ENCODE results near the gene SCNN1G. TPM values are rescaled to one million over a fixed set of nuclear protein-coding genes. Genes with fewer than 3 reads are reported as not detected.
"Not testable (repeated sequence)": the region's sequence is repeated elsewhere in the genome, so short reads cannot be mapped to it uniquely, and the experiment has no call there.

Gene SCNN1G
- total RNA-seq, 1 donor from 2014 or later: not detected

GRCh38 chr16:23140107-23140506 lies 42.4 kb upstream of the SCNN1G start:
- Histone ChIP-seq H3K4me3 (ENCODE audit: low read depth, low read length) (no peak overlapping the region), H3K36me3 (ENCODE audit: control insufficient read depth, insufficient read depth, low read length) (no peaks in the 10 kb centered on the region), H3K27me3 (ENCODE audit: control insufficient read depth, insufficient read depth, low read length) (no peaks in the 10 kb centered on the region)
- TF ChIP-seq CTCF (IDR thresholded peaks at IDR 0.05; ENCODE audit: insufficient read depth, low read length, severe bottlenecking): no peak
- DNase-seq (ENCODE audit: low read depth) (no peak), FAIRE-seq (no peak)

GRCh38 chr16:23141033-23141432 lies 41.5 kb upstream of the SCNN1G start:
- H3K4me3 ChIP-seq (ENCODE audit: low read depth, low read length): no peak overlapping the region
- no peak for FAIRE-seq
- TF ChIP-seq CTCF (IDR thresholded peaks at IDR 0.05; ENCODE audit: insufficient read depth, low read length, severe bottlenecking): no peak

GRCh38 chr16:23141500-23141899 lies 41.0 kb upstream of the SCNN1G start:
- Histone ChIP-seq H3K4me3 (ENCODE audit: low read depth, low read length) (no peak overlapping the region), H3K27me3 (ENCODE audit: control insufficient read depth, insufficient read depth, low read length) (no peaks in the 10 kb centered on the region), H3K36me3 (ENCODE audit: control insufficient read depth, insufficient read depth, low read length) (no peaks in the 10 kb centered on the region)
- DNase-seq (ENCODE audit: low read depth): no peak
- no peak for TF ChIP-seq CTCF (IDR thresholded peaks at IDR 0.05; ENCODE audit: insufficient read depth, low read length, severe bottlenecking)
- FAIRE-seq: no peak

More at GRCh38 chr16:23141033-23141432, 41.5 kb upstream of the SCNN1G start:
- Histone ChIP-seq H3K36me3 (ENCODE audit: control insufficient read depth, insufficient read depth, low read length) (no peaks in the 10 kb centered on the region), H3K27me3 (ENCODE audit: control insufficient read depth, insufficient read depth, low read length) (no peaks in the 10 kb centered on the region)
- no peak for DNase-seq (ENCODE audit: low read depth)

GRCh38 chr16:23141959-23142740 lies 40.4 kb upstream of the SCNN1G start:
- no peak overlapping the region for H3K4me3 ChIP-seq (ENCODE audit: low read depth, low read length)
- TF ChIP-seq CTCF (IDR thresholded peaks at IDR 0.05; ENCODE audit: insufficient read depth, low read length, severe bottlenecking): no peak
- FAIRE-seq: peak; percentile 98
- H3K27me3 ChIP-seq (ENCODE audit: control insufficient read depth, insufficient read depth, low read length): no peaks in the 10 kb centered on the region
- peak; percentile 95 for DNase-seq (ENCODE audit: low read depth)
- no peaks in the 10 kb centered on the region for H3K36me3 ChIP-seq (ENCODE audit: control insufficient read depth, insufficient read depth, low read length)

- no peaks in the 10 kb centered on the region for H3K27me3 ChIP-seq (ENCODE audit: control insufficient read depth, insufficient read depth, low read length)
- no peak overlapping the region for H3K4me3 ChIP-seq (ENCODE audit: low read depth, low read length)
- DNase-seq (ENCODE audit: low read depth) (no peak), FAIRE-seq (no peak)
- no peaks in the 10 kb centered on the region for H3K36me3 ChIP-seq (ENCODE audit: control insufficient read depth, insufficient read depth, low read length)
- no peak for TF ChIP-seq CTCF (IDR thresholded peaks at IDR 0.05; ENCODE audit: insufficient read depth, low read length, severe bottlenecking)
These were observed 39.2 kb upstream of the SCNN1G start for GRCh38 chr16:23143391-23143790.

- H3K27me3 ChIP-seq (ENCODE audit: control insufficient read depth, insufficient read depth, low read length); H3K36me3 ChIP-seq (ENCODE audit: control insufficient read depth, insufficient read depth, low read length); DNase-seq (ENCODE audit: low read depth); FAIRE-seq; H3K4me3 ChIP-seq (ENCODE audit: low read depth, low read length): not testable (repeated sequence)
These were observed 38.2 kb upstream of the SCNN1G start for GRCh38 chr16:23144393-23144792.
